ENCODE data around the gene CAMK2G.
A peak's percentile ranks its signal among the peaks of the same experiment; 100 is the strongest.
"Not testable (repeated sequence)": the region's sequence is repeated elsewhere in the genome, so short reads cannot be mapped to it uniquely, and the experiment has no call there.

CAMK2G gene

DNA sequence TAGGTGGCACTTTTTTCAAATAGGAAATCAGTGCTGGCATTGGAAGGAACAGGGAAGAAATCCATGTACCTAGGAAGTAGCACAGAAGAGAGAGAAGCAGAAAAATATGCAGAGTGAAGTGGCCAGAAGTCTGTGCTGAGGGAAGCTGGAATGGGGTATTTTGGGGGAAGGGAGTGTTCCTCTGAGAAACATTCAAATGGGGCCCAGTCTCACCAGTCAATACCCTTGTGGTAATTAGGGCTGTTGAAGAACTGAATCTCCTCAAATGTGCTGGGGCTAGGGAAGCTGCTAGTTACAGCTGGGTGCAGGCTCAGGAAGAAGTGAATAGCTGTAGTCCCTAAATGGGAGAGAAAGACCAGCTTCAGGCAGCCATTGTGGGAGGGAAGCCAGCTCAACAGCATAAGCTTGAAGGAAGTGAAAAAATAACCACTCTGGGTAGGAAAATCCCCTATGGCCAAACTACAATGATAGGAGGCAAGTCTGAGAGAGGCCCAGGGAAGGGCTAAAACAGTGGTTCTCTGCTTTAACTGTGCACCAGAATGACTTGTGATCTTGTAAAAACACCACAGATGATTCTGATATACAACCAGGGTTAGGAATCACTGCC is 70.6 kb downstream of the CAMK2G start:
- H3K4me1 ChIP-seq (ENCODE audit: control insufficient read depth, insufficient read depth, low read length), result peaks cover 4% of the 10 kb centered on the region
- H3K9me3 ChIP-seq (ENCODE audit: control insufficient read depth, low read length), result no peaks in the 10 kb centered on the region
- no peak overlapping the region for H3K4me3 ChIP-seq (ENCODE audit: low read length)
- peaks cover 94% of the 10 kb centered on the region for H3K36me3 ChIP-seq (ENCODE audit: control insufficient read depth, insufficient read depth, low read length, severe bottlenecking)
- no peaks in the 10 kb centered on the region for H3K27me3 ChIP-seq (replicated peaks; ENCODE audit: control insufficient read depth, insufficient read depth, low read length)
- DNase-seq (ENCODE audit: low read depth), result no peak
- H3K9ac ChIP-seq (ENCODE audit: low read length), result peak overlapping the region; percentile 34

DNA sequence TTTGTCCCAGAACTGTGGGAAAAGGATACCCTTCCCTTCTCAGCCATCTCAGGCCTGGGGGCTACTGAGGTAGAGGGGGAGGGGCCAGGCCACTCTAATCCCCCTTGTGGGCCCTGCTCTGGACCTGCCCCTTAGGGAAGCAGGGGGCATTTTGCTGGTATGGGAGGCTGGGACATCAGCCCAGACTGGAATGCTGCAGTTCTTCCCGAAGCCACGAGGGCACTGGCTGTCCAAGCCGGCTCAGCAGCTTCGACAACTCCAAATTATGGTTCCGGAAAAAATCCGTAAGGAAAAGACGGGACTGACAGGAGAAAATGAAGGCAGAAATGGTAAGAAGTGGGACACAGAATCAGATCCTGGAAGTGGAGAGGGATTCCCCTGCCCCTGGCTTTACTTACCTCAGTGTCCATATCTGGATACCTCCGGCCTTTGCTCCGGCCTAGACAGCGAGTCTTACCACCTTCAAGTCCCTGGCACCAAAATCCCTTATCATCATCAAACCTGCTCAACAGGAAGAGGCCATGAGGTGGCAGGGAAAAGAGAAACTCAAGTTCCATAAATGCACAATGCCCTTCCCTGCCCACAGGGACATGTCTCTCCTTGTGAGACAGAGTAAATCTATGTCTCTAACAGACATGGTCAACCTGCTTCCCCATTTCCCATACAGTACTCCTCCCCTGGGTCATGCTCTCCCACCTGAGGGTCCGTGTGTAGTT is 71.9 kb downstream of the CAMK2G start:
- H3K4me3 ChIP-seq (ENCODE audit: low read length), result no peak overlapping the region
- peaks cover 94% of the 10 kb centered on the region for H3K36me3 ChIP-seq (ENCODE audit: control insufficient read depth, insufficient read depth, low read length, severe bottlenecking)
- H3K9ac ChIP-seq (ENCODE audit: low read length), result no peak overlapping the region
- peaks cover 3% of the 10 kb centered on the region for H3K4me1 ChIP-seq (ENCODE audit: control insufficient read depth, insufficient read depth, low read length)
- DNase-seq (ENCODE audit: low read depth), result no peak
- H3K9me3 ChIP-seq (ENCODE audit: control insufficient read depth, low read length), result no peaks in the 10 kb centered on the region
- no peaks in the 10 kb centered on the region for H3K27me3 ChIP-seq (replicated peaks; ENCODE audit: control insufficient read depth, insufficient read depth, low read length)

DNA sequence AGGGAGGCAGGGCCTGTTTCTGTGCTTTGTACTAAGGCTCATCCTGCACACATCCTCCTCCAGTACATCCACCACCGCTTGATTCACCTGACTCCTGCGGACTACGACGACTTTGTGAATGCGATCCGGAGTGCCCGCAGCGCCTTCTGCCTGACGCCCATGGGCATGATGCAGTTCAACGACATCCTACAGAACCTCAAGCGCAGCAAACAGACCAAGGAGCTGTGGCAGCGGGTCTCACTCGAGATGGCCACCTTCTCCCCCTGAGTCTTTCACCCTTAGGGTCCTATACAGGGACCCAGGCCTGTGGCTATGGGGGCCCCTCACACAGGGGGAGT is 73.1 kb downstream of the CAMK2G start:
- no peaks in the 10 kb centered on the region for H3K27me3 ChIP-seq (replicated peaks; ENCODE audit: control insufficient read depth, insufficient read depth, low read length)
- H3K4me3 ChIP-seq (ENCODE audit: low read length), result no peak overlapping the region
- H3K4me1 ChIP-seq (ENCODE audit: control insufficient read depth, insufficient read depth, low read length), result peaks cover 3% of the 10 kb centered on the region
- peaks cover 94% of the 10 kb centered on the region for H3K36me3 ChIP-seq (ENCODE audit: control insufficient read depth, insufficient read depth, low read length, severe bottlenecking)
- no peak overlapping the region for H3K9ac ChIP-seq (ENCODE audit: low read length)
- no peak for DNase-seq (ENCODE audit: low read depth)
- H3K9me3 ChIP-seq (ENCODE audit: control insufficient read depth, low read length), result no peaks in the 10 kb centered on the region

DNA sequence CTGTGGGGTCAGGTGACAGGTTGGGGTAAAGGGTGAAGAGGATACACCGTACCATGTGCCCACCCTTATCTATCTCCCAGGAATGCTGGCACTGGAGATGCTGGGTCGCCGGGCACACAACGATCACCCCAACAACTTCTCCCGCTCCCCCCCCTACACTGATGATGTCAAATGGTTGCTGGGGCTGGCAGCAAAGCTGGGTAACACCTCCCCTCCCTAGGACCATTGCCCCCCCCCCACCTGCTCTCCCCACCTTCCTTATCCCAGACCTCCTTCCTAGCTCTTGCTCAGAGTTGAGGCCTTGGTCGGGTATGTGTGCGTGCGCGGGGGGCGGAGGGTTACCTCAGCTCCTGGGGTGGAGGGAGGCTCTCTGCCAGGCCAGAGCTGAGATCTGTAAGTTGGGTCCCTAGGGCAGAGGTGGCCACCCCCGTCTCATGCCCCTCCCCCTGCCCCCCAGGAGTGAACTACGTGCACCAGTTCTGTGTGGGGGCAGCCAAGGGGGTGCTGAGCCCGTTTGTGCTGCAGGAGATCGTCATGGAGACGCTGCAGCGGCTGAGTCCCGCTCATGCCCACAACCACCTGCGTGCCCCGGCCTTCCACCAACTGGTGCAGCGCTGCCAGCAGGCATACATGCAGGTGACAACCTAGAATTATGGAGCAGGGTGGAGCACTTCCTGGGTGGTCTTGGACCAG is 73.6 kb downstream of the CAMK2G start:
- no peak for DNase-seq (ENCODE audit: low read depth)
- H3K27me3 ChIP-seq (replicated peaks; ENCODE audit: control insufficient read depth, insufficient read depth, low read length), result no peaks in the 10 kb centered on the region
- no peak overlapping the region for H3K9ac ChIP-seq (ENCODE audit: low read length)
- H3K9me3 ChIP-seq (ENCODE audit: control insufficient read depth, low read length), result no peaks in the 10 kb centered on the region
- H3K36me3 ChIP-seq (ENCODE audit: control insufficient read depth, insufficient read depth, low read length, severe bottlenecking), result peaks cover 94% of the 10 kb centered on the region
- H3K4me1 ChIP-seq (ENCODE audit: control insufficient read depth, insufficient read depth, low read length), result peaks cover 3% of the 10 kb centered on the region
- no peak overlapping the region for H3K4me3 ChIP-seq (ENCODE audit: low read length)

DNA sequence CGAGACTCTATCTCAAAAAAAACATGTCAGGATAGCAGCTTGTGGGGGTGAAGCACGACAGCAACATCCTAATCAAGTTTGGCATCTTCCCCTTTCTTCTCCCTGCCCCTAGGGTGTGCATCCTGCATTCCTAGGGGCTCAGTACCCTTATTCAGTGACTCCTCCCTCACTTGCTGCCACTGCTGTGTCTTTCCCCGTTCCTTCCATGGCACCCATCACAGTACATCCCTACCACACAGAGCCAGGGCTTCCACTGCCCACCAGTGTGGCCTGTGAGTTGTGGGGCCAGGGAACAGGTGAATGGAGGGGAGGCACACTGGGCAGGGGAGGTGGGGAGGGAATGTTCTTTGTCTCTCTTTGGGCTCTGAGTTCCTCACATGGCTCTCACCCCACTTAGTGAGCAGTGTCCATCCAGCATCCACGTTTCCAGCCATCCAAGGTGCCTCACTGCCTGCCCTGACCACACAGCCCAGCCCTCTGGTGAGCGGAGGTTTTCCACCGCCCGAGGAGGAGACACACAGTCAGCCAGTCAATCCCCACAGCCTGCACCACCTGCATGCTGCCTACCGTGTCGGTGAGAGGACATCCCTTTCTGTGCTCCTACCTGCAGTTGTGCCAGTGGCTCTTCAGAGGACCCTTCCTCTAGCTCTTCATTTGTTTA is 74.3 kb downstream of the CAMK2G start:
- Histone ChIP-seq H3K27me3 (replicated peaks; ENCODE audit: control insufficient read depth, insufficient read depth, low read length) (no peaks in the 10 kb centered on the region), H3K9me3 (ENCODE audit: control insufficient read depth, low read length) (no peaks in the 10 kb centered on the region), H3K9ac (ENCODE audit: low read length) (no peak overlapping the region), H3K4me1 (ENCODE audit: control insufficient read depth, insufficient read depth, low read length) (peaks cover 3% of the 10 kb centered on the region), H3K4me3 (ENCODE audit: low read length) (no peak overlapping the region), H3K36me3 (ENCODE audit: control insufficient read depth, insufficient read depth, low read length, severe bottlenecking) (peaks cover 95% of the 10 kb centered on the region)
- no peak for DNase-seq (ENCODE audit: low read depth)

DNA sequence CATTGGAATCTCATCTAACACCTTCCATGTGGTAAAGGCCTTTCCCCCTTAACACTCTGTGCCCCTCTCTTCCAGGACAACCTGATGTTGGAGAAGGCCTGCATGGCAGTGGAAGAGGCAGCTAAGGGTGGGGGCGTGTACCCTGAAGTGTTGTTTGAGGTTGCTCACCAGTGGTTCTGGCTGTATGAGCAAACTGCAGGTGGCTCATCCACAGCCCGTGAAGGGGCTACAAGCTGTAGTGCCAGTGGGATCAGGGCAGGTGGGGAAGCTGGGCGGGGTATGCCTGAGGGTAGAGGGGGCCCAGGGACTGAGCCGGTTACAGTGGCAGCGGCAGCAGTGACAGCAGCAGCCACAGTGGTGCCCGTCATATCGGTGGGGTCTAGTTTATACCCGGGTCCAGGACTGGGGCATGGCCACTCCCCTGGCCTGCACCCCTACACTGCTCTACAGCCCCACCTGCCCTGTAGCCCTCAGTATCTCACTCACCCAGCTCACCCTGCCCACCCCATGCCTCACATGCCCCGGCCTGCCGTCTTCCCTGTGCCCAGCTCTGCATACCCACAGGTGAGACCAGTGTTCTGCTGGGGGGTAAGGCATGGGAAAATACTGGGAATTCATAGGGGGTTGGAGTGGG is 75.3 kb downstream of the CAMK2G start:
- no peaks in the 10 kb centered on the region for H3K27me3 ChIP-seq (replicated peaks; ENCODE audit: control insufficient read depth, insufficient read depth, low read length)
- H3K9me3 ChIP-seq (ENCODE audit: control insufficient read depth, low read length), result no peaks in the 10 kb centered on the region
- no peak for DNase-seq (ENCODE audit: low read depth)
- H3K9ac ChIP-seq (ENCODE audit: low read length), result no peak overlapping the region
- H3K4me3 ChIP-seq (ENCODE audit: low read length), result no peak overlapping the region
- peaks cover 2% of the 10 kb centered on the region for H3K4me1 ChIP-seq (ENCODE audit: control insufficient read depth, insufficient read depth, low read length)
- H3K36me3 ChIP-seq (ENCODE audit: control insufficient read depth, insufficient read depth, low read length, severe bottlenecking), result peaks cover 97% of the 10 kb centered on the region

DNA sequence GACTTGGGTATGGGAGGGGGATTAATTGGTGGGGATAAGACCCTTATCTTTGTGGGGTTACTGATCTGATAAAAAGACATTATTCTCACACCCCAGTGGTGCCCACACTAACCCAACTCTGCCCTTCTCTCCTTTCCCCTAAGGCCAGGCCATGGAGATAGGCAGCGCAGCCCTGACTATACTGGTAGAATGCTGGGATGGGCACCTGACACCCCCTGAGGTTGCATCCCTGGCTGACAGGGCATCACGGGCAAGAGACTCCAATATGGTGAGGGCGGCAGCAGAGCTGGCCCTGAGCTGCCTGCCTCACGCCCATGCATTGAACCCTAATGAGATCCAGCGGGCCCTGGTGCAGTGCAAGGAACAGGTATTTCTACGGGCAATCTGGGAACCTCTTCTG is 76.3 kb downstream of the CAMK2G start:
- no peaks in the 10 kb centered on the region for H3K27me3 ChIP-seq (replicated peaks; ENCODE audit: control insufficient read depth, insufficient read depth, low read length)
- no peak overlapping the region for H3K9ac ChIP-seq (ENCODE audit: low read length)
- no peak for DNase-seq (ENCODE audit: low read depth)
- H3K9me3 ChIP-seq (ENCODE audit: control insufficient read depth, low read length), result no peaks in the 10 kb centered on the region
- H3K4me1 ChIP-seq (ENCODE audit: control insufficient read depth, insufficient read depth, low read length), result no peaks in the 10 kb centered on the region
- H3K36me3 ChIP-seq (ENCODE audit: control insufficient read depth, insufficient read depth, low read length, severe bottlenecking), result peaks cover 96% of the 10 kb centered on the region
- H3K4me3 ChIP-seq (ENCODE audit: low read length), result no peak overlapping the region

DNA sequence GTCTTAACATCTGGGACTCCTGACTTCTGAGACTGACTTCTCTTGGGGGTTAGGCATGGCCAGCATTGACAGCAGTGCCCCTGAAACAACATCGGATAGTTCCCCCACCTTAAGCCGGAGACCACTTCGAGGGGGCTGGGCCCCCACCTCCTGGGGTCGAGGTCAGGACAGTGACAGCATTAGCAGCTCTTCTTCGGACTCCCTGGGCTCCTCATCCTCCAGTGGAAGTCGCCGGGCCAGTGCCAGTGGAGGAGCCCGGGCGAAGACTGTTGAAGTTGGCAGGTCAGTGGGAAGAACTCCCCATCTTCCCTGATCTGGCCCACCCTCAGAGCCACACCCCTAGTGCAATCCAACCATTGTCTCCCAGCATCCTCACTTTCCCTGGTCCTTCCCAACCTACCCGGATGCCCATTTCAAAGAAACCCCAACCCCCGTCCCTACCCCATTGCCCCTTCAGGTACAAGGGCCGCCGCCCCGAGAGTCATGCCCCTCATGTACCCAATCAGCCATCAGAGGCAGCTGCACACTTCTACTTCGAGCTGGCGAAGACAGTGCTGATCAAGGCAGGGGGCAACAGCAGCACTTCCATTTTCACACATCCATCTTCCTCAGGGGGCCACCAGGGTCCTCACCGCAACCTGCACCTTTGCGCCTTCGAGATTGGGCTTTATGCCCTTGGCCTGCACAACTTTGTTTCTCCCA is 76.9 kb downstream of the CAMK2G start:
- DNase-seq (ENCODE audit: low read depth), result no peak
- H3K9me3 ChIP-seq (ENCODE audit: control insufficient read depth, low read length), result no peaks in the 10 kb centered on the region
- H3K4me3 ChIP-seq (ENCODE audit: low read length), result no peak overlapping the region
- H3K9ac ChIP-seq (ENCODE audit: low read length), result no peak overlapping the region
- no peaks in the 10 kb centered on the region for H3K27me3 ChIP-seq (replicated peaks; ENCODE audit: control insufficient read depth, insufficient read depth, low read length)
- H3K36me3 ChIP-seq (ENCODE audit: control insufficient read depth, insufficient read depth, low read length, severe bottlenecking), result peaks cover 96% of the 10 kb centered on the region
- H3K4me1 ChIP-seq (ENCODE audit: control insufficient read depth, insufficient read depth, low read length), result no peaks in the 10 kb centered on the region

DNA sequence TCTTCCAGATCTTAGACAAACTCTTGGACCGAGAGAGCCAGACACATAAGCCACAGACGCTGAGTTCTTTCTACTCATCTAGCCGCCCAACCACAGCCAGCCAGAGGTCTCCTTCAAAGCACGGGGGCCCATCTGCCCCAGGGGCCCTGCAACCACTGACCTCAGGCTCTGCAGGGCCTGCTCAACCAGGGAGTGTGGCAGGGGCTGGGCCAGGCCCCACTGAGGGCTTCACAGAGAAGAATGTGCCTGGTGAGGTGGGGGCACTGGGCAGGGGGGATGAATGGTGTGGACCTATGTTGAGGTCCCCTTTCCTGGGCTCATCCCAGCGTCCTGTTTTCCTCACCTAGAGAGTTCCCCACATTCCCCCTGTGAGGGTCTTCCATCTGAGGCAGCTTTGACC is 77.6 kb downstream of the CAMK2G start:
- peaks cover 96% of the 10 kb centered on the region for H3K36me3 ChIP-seq (ENCODE audit: control insufficient read depth, insufficient read depth, low read length, severe bottlenecking)
- no peak overlapping the region for H3K9ac ChIP-seq (ENCODE audit: low read length)
- no peak for DNase-seq (ENCODE audit: low read depth)

DNA sequence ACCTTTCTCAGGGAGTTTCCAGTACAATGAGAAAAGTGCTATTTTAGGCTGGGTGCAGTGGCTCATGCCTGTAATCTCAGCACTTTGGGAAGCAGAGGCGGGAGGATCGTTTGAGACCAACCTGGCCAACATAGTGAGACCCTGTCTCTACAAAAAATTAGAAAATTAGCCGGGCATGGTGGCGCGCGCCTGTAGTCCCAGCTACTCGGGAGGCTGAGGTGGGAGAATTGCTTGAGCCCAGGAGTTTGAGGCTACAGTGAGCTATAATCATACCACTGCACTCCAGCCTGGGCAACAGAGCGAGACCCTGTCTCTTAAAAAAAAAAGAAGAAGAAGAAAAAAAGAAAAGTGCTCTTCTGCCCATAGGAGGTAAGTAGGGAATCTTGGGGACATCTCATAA is 78.3 kb downstream of the CAMK2G start:
- not testable (repeated sequence) for H3K4me1 ChIP-seq (ENCODE audit: control insufficient read depth, insufficient read depth, low read length); H3K9me3 ChIP-seq (ENCODE audit: control insufficient read depth, low read length); H3K27me3 ChIP-seq (replicated peaks; ENCODE audit: control insufficient read depth, insufficient read depth, low read length); DNase-seq (ENCODE audit: low read depth); H3K4me3 ChIP-seq (ENCODE audit: low read length); H3K9ac ChIP-seq (ENCODE audit: low read length)
- peaks cover 96% of the 10 kb centered on the region for H3K36me3 ChIP-seq (ENCODE audit: control insufficient read depth, insufficient read depth, low read length, severe bottlenecking)

More for the DNA sequence above, 77.6 kb downstream of the CAMK2G start:
- Histone ChIP-seq H3K4me1 (ENCODE audit: control insufficient read depth, insufficient read depth, low read length) (no peaks in the 10 kb centered on the region), H3K9me3 (ENCODE audit: control insufficient read depth, low read length) (no peaks in the 10 kb centered on the region), H3K27me3 (replicated peaks; ENCODE audit: control insufficient read depth, insufficient read depth, low read length) (no peaks in the 10 kb centered on the region), H3K4me3 (ENCODE audit: low read length) (no peak overlapping the region)

All from adipocyte (in vitro differentiated cells).